ENCODE measurements around the gene FNDC1.
"Not testable (repeated sequence)": the region's sequence is repeated elsewhere in the genome, so short reads cannot be mapped to it uniquely, and the experiment has no call there.

The FNDC1 gene

GRCh38 chr6:159259441-159260125 lies 90.4 kb downstream of the FNDC1 start:
- no peak for DNase-seq

DNA sequence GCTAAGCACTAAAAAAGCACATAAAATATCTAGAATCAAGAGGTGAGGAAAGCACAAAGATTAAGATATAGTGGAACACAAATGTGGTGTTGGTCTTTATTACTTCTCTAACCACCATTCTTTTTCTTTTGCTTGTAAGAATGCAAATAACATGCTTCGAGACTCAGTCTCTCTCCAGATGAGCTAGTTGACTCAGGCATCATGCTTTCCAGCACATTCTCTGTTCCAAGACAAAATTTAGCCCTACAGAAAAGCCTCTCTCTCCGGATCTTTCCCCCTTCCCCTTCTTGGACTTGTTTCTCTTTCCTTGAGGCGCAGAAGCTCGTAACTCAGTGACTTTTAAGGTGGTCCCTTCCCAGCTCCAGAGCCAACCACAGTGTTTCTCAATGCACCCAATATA lies 91.0 kb downstream of the FNDC1 start:
- no peak for DNase-seq

- DNase-seq = no peak
Observed at GRCh38 chr6:159261995-159262394, 92.8 kb downstream of the FNDC1 start.

DNA sequence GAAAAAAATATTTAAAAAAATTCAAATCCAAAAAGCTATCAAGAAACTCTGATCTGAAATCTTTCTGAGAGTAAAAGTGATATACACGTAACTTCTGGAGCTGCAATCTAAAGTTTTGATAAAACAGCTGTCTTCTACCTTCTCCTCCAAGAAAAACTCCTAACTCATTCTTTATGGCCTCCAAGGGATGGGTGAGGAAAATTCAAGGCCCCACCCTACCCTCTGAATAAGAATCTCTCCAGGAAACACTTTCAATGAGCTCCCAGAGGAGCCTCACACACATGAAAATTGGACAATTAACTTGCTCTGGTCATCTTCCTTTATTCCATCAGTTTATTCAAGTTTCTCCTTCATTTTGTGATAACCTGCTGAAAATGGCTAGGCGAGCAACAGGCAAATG lies 93.4 kb downstream of the FNDC1 start:
- DNase-seq = no peak

DNA sequence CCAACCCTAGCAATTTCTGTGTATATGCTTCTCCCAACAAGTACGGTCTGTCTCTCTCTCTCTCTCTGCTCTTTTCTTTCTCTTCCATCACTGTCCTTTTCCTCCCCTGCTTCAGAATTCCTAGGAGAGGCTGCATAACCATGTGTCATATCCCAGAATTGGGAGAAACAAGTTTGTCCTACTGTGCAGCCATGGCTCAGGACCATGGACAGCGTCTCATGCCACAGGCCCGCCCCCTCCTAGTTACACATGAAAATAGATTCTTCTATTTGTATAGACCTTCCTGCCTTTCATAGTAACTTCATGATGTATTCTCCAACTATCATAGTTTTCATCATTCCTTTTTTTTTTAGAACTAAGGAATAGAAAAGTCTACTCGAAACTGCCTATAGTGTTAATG lies 98.0 kb downstream of the FNDC1 start:
- DNase-seq = no peak

- no peak for DNase-seq
Observed at GRCh38 chr6:159268511-159268910, 99.3 kb downstream of the FNDC1 start.

GRCh38 chr6:159271257-159271656 lies 102.1 kb downstream of the FNDC1 start:
- no peak for DNase-seq

GRCh38 chr6:159278626-159279025 lies 109.4 kb downstream of the FNDC1 start:
- no peak for DNase-seq

DNA sequence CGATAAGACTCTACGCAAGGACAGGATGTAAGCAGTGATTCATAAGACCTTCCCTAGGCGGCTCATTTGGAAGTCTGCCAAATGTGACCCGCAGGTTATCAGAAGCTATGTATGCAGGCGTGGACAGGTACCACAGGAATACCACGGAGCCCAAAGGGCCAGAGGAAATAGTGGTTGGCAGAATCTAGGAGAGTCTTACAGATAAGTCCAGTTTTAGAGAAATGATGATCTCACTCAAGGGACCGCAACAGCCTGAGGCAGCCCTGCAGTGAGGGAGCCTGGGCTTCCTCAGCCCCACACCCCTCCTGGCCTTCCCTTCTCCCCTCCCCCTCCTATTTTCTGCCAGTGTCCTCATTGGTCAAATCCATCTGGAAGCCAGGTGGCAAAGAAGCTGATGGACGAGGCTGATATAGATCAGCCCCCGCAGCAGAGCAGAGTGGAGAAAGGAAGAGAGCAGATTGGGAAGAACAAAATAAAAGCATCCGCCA lies 110.6 kb downstream of the FNDC1 start:
- no peak for DNase-seq

DNA sequence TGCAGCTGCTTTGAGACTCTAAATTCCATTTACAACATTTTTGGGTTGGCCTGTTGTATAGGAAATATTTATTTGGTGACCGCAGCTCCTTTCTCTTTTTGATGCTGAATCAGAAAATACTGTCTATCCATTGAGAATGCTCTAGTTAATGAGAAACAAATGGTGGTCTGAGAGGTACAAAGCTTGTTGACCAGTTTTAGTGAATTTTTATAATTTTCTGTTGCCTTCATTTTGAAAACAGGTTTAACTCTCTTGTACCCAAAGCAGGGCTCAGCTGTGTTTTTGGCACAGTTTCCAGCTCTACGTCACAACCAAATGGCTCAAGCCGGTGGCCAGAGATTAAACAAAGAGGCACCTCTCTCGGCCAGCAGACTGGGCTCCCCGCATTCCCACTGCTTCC lies 113.2 kb downstream of the FNDC1 start:
- no peak for DNase-seq

GRCh38 chr6:159284661-159285060 lies 115.5 kb downstream of the FNDC1 start:
- not testable (repeated sequence) for DNase-seq

- no peak for DNase-seq
Observed at GRCh38 chr6:159298840-159299239, 129.6 kb downstream of the FNDC1 start.

DNA sequence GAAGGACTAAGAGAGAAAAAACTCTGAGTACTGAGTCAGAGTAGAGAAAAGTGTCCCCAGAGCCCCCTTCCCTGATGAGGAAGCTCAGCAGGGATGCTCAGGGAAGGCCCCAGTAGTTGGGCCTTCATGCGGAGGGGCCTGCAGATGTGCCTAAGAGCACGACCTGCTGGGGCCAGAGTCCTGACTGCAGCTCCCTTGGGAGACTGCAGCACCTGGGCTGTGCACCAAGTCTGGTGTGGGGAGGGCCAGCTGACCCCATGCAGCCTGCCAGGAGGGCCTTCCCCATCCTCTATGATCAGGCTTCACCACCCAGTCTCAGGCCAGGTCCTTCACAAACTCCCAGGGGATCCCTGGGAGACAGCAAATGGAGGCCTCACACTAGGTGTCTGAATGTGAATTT lies 130.4 kb downstream of the FNDC1 start:
- no peak for DNase-seq

DNA sequence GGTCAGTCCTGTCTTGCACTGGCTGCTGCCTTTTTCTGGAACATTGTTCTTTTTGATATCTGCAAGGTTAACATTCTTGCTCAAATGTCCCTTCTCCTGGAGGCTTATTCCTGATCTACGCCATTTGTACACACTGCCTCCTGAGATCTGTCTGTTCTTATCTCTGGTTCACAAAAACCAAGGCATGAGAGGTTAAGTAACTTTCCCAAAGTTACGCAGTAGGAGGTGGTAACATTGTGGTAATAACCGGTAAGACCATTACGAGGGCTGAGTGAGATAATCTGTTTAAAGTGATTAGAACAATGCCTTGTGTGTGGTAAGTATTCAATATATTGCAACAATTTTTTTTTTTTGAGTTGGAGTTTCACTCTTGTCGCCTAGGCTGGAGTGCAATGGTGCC lies 132.1 kb downstream of the FNDC1 start:
- DNase-seq = no peak

GRCh38 chr6:159301810-159302593 lies 132.8 kb downstream of the FNDC1 start:
- DNase-seq = no peak

- no peak for DNase-seq
Observed at GRCh38 chr6:159302594-159302992, 133.4 kb downstream of the FNDC1 start.

DNA sequence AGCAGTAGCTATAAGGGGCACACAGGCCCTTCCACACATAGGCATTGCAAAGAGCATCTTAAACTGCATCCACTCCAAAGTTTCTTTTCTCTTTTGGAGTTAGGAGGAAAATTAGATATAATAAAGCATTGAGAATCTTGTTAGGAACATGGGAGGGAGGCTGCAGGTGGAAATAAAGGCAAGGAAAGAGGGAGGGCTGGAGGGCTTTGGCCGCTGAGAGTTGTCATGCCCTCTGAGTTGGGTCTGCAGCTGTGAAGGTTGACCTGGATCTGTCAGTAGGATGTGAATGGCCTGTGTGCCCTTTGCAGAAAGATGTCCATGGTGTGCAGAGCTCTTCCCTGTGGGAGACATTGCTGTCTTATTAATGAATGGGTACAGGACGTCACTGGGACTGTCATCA lies 134.0 kb downstream of the FNDC1 start:
- DNase-seq = no peak

- DNase-seq = no peak
Observed at GRCh38 chr6:159303784-159304183, 134.6 kb downstream of the FNDC1 start.

- DNase-seq = no peak
Observed at GRCh38 chr6:159304641-159305040, 135.4 kb downstream of the FNDC1 start.

DNA sequence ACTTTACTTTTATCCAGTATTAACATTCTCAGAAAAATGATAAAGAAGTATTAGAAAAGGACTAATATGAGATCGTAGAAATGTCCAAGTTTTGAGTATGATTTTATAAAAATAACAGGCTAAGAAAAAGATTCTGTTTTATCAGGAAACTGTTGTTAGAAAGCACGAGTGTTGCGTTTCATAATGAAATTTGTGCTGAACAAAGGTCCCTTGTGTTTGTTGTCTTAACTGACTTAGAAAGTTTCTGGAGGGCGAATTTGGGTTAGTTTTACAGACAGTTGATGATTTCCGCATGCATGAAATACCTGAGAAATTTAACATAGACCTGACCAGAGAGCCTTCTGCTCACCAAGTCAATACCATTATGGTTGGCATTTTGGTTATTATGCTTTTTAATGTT lies 136.0 kb downstream of the FNDC1 start:
- no peak for DNase-seq

- DNase-seq = no peak
Observed at GRCh38 chr6:159305804-159306537, 136.8 kb downstream of the FNDC1 start.

GRCh38 chr6:159307246-159307790 lies 138.1 kb downstream of the FNDC1 start:
- no peak for DNase-seq

DNA sequence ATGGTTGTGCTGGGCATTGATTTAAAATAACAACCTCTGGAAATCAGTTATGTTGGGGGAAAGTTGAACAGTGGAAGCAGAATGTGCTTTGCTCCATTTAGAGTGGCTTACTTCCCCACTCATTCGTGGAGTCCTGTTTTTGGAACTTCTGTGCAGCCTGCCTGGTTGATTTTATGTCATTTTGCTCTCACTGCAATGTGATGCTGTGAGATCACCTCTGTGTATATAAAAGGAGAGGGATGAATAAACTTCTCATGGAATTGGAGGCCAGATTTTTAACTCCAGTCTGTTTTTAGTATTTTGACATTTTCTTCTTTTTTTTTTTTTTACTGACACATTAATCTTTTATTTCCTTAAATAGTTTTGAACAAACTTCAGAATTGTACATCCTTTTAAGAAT lies 139.0 kb downstream of the FNDC1 start:
- DNase-seq = no peak
